ENCODE results near the gene B4GAT1.

- TF ChIP-seq CTCF (IDR thresholded peaks at IDR 0.05) (no peak), POLR2A (IDR thresholded peaks at IDR 0.05) (no peak), EP300 (IDR thresholded peaks at IDR 0.05) (no peak)
These were observed 13.1 kb upstream of the B4GAT1 start for GRCh38 chr11:66360406-66361073.

Measured in tibial nerve (tissue), 4 donors.